Endothelial cell of umbilical vein (primary cell): ENCODE data around the gene STN1. TPM values are rescaled to one million over a fixed set of nuclear protein-coding genes. Genes with fewer than 3 reads are reported as not detected.

Source experiments
- BruUV-seq: library from RNA; stranded (reverse); fragments of 400-500 nt; replicated peaks from 2 replicates; lab custom pipeline; 2021; lab: Mats Ljungman, UMichigan
- CTCF ChIA-PET: fragments of 300-600, 350-600 bp; sonication (Branson Sonifier 250); formaldehyde crosslinking; loops from one replicate; lab custom pipeline; 2021; ENCODE audit warnings: antibody characterized with exemption, inconsistent platforms; lab: Charles Lee
- POLR2A ChIA-PET: fragments of 300-600, 350-600 bp; sonication (Branson Sonifier 250); formaldehyde crosslinking; loops from one replicate; lab custom pipeline; 2021; ENCODE audit warnings: antibody characterized with exemption, inconsistent platforms; lab: Charles Lee
- DNase-seq: peaks from one replicate; pipeline ENCODE4 v3.0.0-alpha.2; 2011; ENCODE audit warnings: low read depth, low spot score
- FAIRE-seq: peaks from 2 replicates; lab custom pipeline; 2011; peaks lifted over from hg19 to GRCh38; lab: Jason Lieb, UNC
- H2AFZ ChIP-seq: 2 replicates; pipeline ENCODE4 v1.6.0; 2012; ENCODE audit warnings: low read depth, low read length, control low read depth, inconsistent platforms
- H3K27ac ChIP-seq: 2 replicates; pipeline ENCODE4 v1.5.1; 2011; ENCODE audit warnings: low read depth, mild to moderate bottlenecking, control low read depth, low read length, moderate library complexity; ENCODE audit not compliant: insufficient read depth
- H3K27me3 ChIP-seq, 2 experiments: 2 replicates each; pipeline versions ENCODE4 v1.6.0 to v1.6.1; 2011; ENCODE audit warnings: low read length in 2 of 2, mixed read lengths in 1 of 2; ENCODE audit not compliant: control insufficient read depth in 2 of 2, insufficient read depth in 2 of 2
- H3K36me3 ChIP-seq, 2 experiments: 2 replicates in 1 of 2; 3 replicates in 1 of 2; pipeline ENCODE4 v1.5.1; 2011; ENCODE audit warnings: low read length in 2 of 2, mild to moderate bottlenecking in 1 of 2, moderate library complexity in 1 of 2; ENCODE audit not compliant: control insufficient read depth in 2 of 2, insufficient read depth in 2 of 2; ENCODE audit errors: extremely low read depth in 1 of 2
- H3K4me1 ChIP-seq: 3 replicates; pipeline ENCODE4 v1.5.1; 2011; ENCODE audit warnings: mild to moderate bottlenecking, low read length; ENCODE audit not compliant: control insufficient read depth, insufficient read depth; ENCODE audit errors: extremely low read depth
- H3K4me2 ChIP-seq: 2 replicates; pipeline ENCODE4 v1.6.1; 2011; ENCODE audit warnings: low read length, control low read depth, mixed read lengths; ENCODE audit not compliant: insufficient read depth
- H3K4me3 ChIP-seq, 3 experiments: fragments of 200-600 bp in 1 of 3; sonication (generic), shearing (Covaris generic) in 1 of 3; replicated peaks in 1 of 3; 2 replicates each; pipeline ENCODE4 v1.5.1; 2011 to 2016; ENCODE audit warnings: control low read depth in 3 of 3, low read length in 3 of 3, mild to moderate bottlenecking in 2 of 3, inconsistent platforms in 1 of 3, low read depth in 1 of 3, moderate library complexity in 1 of 3; ENCODE audit not compliant: insufficient read depth in 1 of 3
- H3K79me2 ChIP-seq: 2 replicates; pipeline ENCODE4 v1.6.0; 2012; ENCODE audit warnings: low read length, inconsistent platforms; ENCODE audit not compliant: control insufficient read depth, insufficient read depth
- H3K9ac ChIP-seq: replicated peaks from 2 replicates; pipeline ENCODE3; 2011; ENCODE audit warnings: low read length, control low read depth; ENCODE audit not compliant: insufficient read depth; ENCODE audit errors: extremely low read depth
- H3K9me1 ChIP-seq: replicated peaks from 3 replicates; pipeline ENCODE4 v1.6.0; 2011; ENCODE audit warnings: mild to moderate bottlenecking, low read length; ENCODE audit not compliant: control insufficient read depth, insufficient read depth; ENCODE audit errors: extremely low read depth
- H3K9me3 ChIP-seq: replicated peaks from 2 replicates; pipeline ENCODE4 v1.5.1; 2012; ENCODE audit warnings: low read length, inconsistent platforms; ENCODE audit not compliant: control insufficient read depth, insufficient read depth
- H4K20me1 ChIP-seq: replicated peaks from 2 replicates; pipeline ENCODE3; 2011; ENCODE audit warnings: mild to moderate bottlenecking, low read length; ENCODE audit not compliant: control insufficient read depth, insufficient read depth; ENCODE audit errors: extremely low read depth
- FOS ChIP-seq: IDR thresholded peaks from 2 replicates; pipeline ENCODE4 v1.6.1; 2011; ENCODE audit warnings: mild to moderate bottlenecking, low read length, moderate library complexity, borderline replicate concordance; ENCODE audit not compliant: insufficient read depth
- JUN ChIP-seq: IDR thresholded peaks from 2 replicates; pipeline ENCODE4 v1.6.1; 2011; ENCODE audit warnings: borderline replicate concordance, low read depth; ENCODE audit not compliant: insufficient read length, insufficient read depth
- POLR2A ChIP-seq: IDR thresholded peaks from 2 replicates; pipeline ENCODE4 v1.6.1; 2012; ENCODE audit warnings: low read depth, mild to moderate bottlenecking, control low read depth, low read length
- dilution Hi-C: fragments of 300-500 bp; cut with MboI; formaldehyde crosslinking; loops from one replicate; pipeline ENCODE4 v1.15.0; 2019; ENCODE audit warnings: low sequenced_read_pairs; ENCODE audit not compliant: extremely low pct_ligation_motif_present
- intact Hi-C: fragments of 100-400 bp; cut with micrococcal nuclease; formaldehyde crosslinking; loops from one replicate; pipeline ENCODE4 v1.10.0; 2022
- polyA plus RNA-seq, 4 experiments: library from polyadenylated mRNA; depleted of rRNA in 3 of 4; stranded (reverse) in 3 of 4; unstranded in 1 of 4; fragments of >200 nt; gene quantifications; 2 replicates each; pipeline versions ENCODE4 v1.2.1 to v1.2.3, GENCODE V29; 2011 to 2012; ENCODE audit warnings: missing spikeins in 1 of 4
- total RNA-seq: library from RNA; stranded (reverse); gene quantifications from 2 replicates; pipeline ENCODE4 v1.2.3, GENCODE V29; 2021
- TF ChIP-seq, protein P1 (sequence below): IDR thresholded peaks from 2 replicates; pipeline ENCODE4 v1.6.1; 2011; ENCODE audit not compliant: insufficient read depth, insufficient read length
- TF ChIP-seq, protein P2 (sequence below), 2 donors: IDR thresholded peaks; 1 replicate in 1 of 2; 2 replicates in 1 of 2; pipeline ENCODE4 v1.5.1; 2011; ENCODE audit warnings: low read length in 2 of 2, mild to moderate bottlenecking in 2 of 2, moderate library complexity in 2 of 2, control low read depth in 1 of 2, inconsistent platforms in 1 of 2, low read depth in 1 of 2; ENCODE audit not compliant: insufficient read depth in 1 of 2; ENCODE audit errors: extremely low read depth in 1 of 2

Gene STN1
- total and polyA plus RNA-seq, 2 donors (not counting 3 experiments of a cell fraction or from before 2014, with no cell fraction given) = 10.8 to 15.3 TPM

DNA sequence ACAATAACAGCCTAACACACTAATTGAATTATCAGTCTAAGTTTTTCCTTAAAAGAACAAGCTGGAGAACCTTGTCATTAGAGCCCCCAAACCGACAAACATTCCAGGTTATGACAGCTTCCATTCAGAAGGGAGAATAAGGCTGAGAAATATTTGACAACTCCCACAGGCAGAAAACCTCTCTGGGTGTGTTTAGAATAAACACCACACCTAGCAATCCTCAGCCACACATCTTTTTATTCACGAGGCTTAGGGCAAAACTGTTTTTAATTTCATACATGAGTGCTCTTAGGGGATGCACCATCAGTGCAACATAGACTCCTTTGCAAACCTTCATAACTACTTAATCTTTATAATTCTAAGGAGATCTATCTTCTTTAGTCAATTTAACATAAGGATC, 24.2 kb downstream of the STN1 start:
- H3K9ac ChIP-seq = no peak overlapping the region
- peaks cover 40% of the 10 kb centered on the region for H3K4me1 ChIP-seq
- H3K36me3 ChIP-seq = peaks cover 2 to 4% of the 10 kb centered on the region in 2 experiments
- H3K27ac ChIP-seq = no peak overlapping the region
- BruUV-seq = no TSS peak
- no peaks in the 10 kb centered on the region for H4K20me1 ChIP-seq
- ChIA-PET POLR2A (no interaction called here), CTCF (interaction anchor here (1.0 to 3.8 kb wide), 6 partner anchors 9 to 228 kb away, joined by 3 to 11 read pairs (median 6); partner anchors contain the start of gene SFR1)
- no peaks in the 10 kb centered on the region for H3K9me3 ChIP-seq
- no peaks in the 10 kb centered on the region for H3K79me2 ChIP-seq
- no peak overlapping the region for H3K4me3 ChIP-seq
- H2AFZ ChIP-seq = no peak overlapping the region
- H3K9me1 ChIP-seq = no peaks in the 10 kb centered on the region
- TF ChIP-seq, protein P1, sequence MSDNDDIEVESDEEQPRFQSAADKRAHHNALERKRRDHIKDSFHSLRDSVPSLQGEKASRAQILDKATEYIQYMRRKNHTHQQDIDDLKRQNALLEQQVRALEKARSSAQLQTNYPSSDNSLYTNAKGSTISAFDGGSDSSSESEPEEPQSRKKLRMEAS = no peak
- TF ChIP-seq POLR2A = no peak
- H3K27me3 ChIP-seq = no peaks in the 10 kb centered on the region
- dilution Hi-C loops (no loop called here), intact Hi-C loops (loop anchor here (2.0 kb wide), 2 partner anchors 75 to 129 kb away; no protein-coding TSS in a partner anchor)
- no peak for FAIRE-seq
- H3K4me2 ChIP-seq = no peak overlapping the region
- no peak for DNase-seq

DNA sequence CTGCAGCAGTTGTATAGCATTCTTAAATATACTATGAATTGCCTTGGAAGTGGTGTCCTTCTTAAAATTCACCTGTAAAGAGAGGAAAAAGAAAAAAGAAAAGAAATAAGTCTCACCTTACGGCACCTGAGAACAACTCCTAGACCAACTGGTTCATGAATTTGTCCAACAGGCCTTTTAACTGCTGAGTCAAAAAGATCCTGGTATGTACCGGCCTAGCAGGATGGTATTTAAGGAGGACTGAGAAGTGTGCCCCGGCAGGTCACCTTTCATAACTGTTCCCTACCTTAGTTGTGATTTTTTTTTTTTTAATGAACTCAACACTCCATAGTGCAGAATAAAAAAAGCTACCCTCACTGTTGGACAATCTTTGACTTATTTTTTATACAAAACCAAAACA, 25.8 kb downstream of the STN1 start:
- dilution Hi-C loops = no loop called here
- H2AFZ ChIP-seq = no peak overlapping the region
- no TSS peak for BruUV-seq
- H3K9me3 ChIP-seq = no peaks in the 10 kb centered on the region
- no peak overlapping the region for H3K27ac ChIP-seq
- H3K79me2 ChIP-seq = no peaks in the 10 kb centered on the region
- DNase-seq (no peak), FAIRE-seq (no peak)
- peaks cover 52% of the 10 kb centered on the region for H3K4me1 ChIP-seq
- intact Hi-C loops = no loop called here
- H3K9ac ChIP-seq = no peak overlapping the region
- H3K36me3 ChIP-seq = peaks cover 0 to 2% of the 10 kb centered on the region in 2 experiments
- POLR2A ChIA-PET = no interaction called here
- H3K4me2 ChIP-seq = no peak overlapping the region
- CTCF ChIA-PET = no interaction called here
- no peak overlapping the region for H3K4me3 ChIP-seq
- H3K9me1 ChIP-seq = no peaks in the 10 kb centered on the region
- TF ChIP-seq, protein P2, sequence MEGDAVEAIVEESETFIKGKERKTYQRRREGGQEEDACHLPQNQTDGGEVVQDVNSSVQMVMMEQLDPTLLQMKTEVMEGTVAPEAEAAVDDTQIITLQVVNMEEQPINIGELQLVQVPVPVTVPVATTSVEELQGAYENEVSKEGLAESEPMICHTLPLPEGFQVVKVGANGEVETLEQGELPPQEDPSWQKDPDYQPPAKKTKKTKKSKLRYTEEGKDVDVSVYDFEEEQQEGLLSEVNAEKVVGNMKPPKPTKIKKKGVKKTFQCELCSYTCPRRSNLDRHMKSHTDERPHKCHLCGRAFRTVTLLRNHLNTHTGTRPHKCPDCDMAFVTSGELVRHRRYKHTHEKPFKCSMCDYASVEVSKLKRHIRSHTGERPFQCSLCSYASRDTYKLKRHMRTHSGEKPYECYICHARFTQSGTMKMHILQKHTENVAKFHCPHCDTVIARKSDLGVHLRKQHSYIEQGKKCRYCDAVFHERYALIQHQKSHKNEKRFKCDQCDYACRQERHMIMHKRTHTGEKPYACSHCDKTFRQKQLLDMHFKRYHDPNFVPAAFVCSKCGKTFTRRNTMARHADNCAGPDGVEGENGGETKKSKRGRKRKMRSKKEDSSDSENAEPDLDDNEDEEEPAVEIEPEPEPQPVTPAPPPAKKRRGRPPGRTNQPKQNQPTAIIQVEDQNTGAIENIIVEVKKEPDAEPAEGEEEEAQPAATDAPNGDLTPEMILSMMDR (IDR thresholded peaks at IDR 0.05; ENCODE audit: extremely low read depth in 1 of 2, insufficient read depth in 1 of 2, low read depth in 1 of 2, low read length in 2 of 2) = no peak
- TF ChIP-seq, protein P1 = no peak
- TF ChIP-seq POLR2A (no peak), JUN (no peak), FOS (no peak)
- H3K27me3 ChIP-seq = no peaks in the 10 kb centered on the region
- no peaks in the 10 kb centered on the region for H4K20me1 ChIP-seq
